Stimulated activated CD4-positive, alpha-beta T cell treated with anti-CD3 and anti-CD28 coated beads, TNF-alpha, amount 100 ng/mL, for 48 hours (primary cell): ENCODE measurements around the gene RHBDF2.
"Not testable (repeated sequence)": the region's sequence is repeated elsewhere in the genome, so short reads cannot be mapped to it uniquely, and the experiment has no call there.

Experiments
- DNase-seq, 3 donors: peaks; one replicate each; pipeline ENCODE4 v3.0.0-alpha.2; 2020; ENCODE audit warnings: low read depth in 3 of 3

The RHBDF2 gene

GRCh38 chr17:76538281-76538931, 37.2 kb upstream of the RHBDF2 start:
- no peak for DNase-seq

- DNase-seq: no peak
Measured at GRCh38 chr17:76537578-76538280, 36.5 kb upstream of the RHBDF2 start, which contains the start of gene CYGB. Gene CYGB, minus strand, starts transcription at chr17:76537709. Its CDS starts 167 bp downstream, at chr17:76537542.

- DNase-seq: no peak
Measured at GRCh38 chr17:76537288-76537577, 36.0 kb upstream of the RHBDF2 start.

GRCh38 chr17:76536511-76537287, 35.5 kb upstream of the RHBDF2 start:
- DNase-seq: no peak

- DNase-seq: no peak
Measured at GRCh38 chr17:76535788-76536510, 34.7 kb upstream of the RHBDF2 start.

- no peak for DNase-seq
Measured at GRCh38 chr17:76534831-76535732, 33.9 kb upstream of the RHBDF2 start.

GRCh38 chr17:76533640-76534359, 32.6 kb upstream of the RHBDF2 start:
- not testable (repeated sequence) for DNase-seq

- DNase-seq: no peak
Measured at GRCh38 chr17:76532072-76532651, 30.9 kb upstream of the RHBDF2 start.

GRCh38 chr17:76531486-76532038, 30.3 kb upstream of the RHBDF2 start:
- DNase-seq: no peak

- DNase-seq: no peak
Measured at GRCh38 chr17:76530811-76531485, 29.7 kb upstream of the RHBDF2 start.

- no peak for DNase-seq
Measured at GRCh38 chr17:76530095-76530723, 29.0 kb upstream of the RHBDF2 start.

- no peak for DNase-seq
Measured at GRCh38 chr17:76529224-76530094, 28.2 kb upstream of the RHBDF2 start.

- DNase-seq: no peak
Measured at GRCh38 chr17:76528528-76529223, 27.5 kb upstream of the RHBDF2 start.

GRCh38 chr17:76528156-76528527, 26.9 kb upstream of the RHBDF2 start:
- no peak for DNase-seq

- DNase-seq: no peak
Measured at GRCh38 chr17:76527430-76528111, 26.3 kb upstream of the RHBDF2 start.

GRCh38 chr17:76527016-76527415, 25.8 kb upstream of the RHBDF2 start:
- DNase-seq: not testable (repeated sequence)

GRCh38 chr17:76525513-76525833, 24.2 kb upstream of the RHBDF2 start:
- DNase-seq: not testable (repeated sequence)
